Measurements from ENCODE around the gene C11orf97. TPM values are rescaled to one million over a fixed set of nuclear protein-coding genes. Genes with fewer than 3 reads are reported as not detected.

The C11orf97 gene, protein sequence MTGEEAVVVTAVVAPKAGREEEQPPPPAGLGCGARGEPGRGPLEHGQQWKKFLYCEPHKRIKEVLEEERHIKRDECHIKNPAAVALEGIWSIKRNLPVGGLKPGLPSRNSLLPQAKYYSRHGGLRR
- total RNA-seq = under 1 TPM in 1 of 9 donors, not detected in 8; 0.17 TPM
- polyA plus RNA-seq = not detected
- long read RNA-seq, donor 1 = 0 reads
- long read RNA-seq, donor 2 = 0 reads
- long read RNA-seq, donor 3 = 0 reads
- long read RNA-seq, donor 4 = 0 reads
- long read RNA-seq, donor 5 = 0 reads
- long read RNA-seq, donor 6 = 0 reads
- long read RNA-seq, donor 7 = 0 reads
- long read RNA-seq, donor 8 = 0 reads
- long read RNA-seq, donor 9 = 0 reads
- long read RNA-seq, donor 10 = 0 reads

- Histone ChIP-seq H3K27ac (no peak within 1 kb of the TSS), H3K27me3 (no peaks in the 10 kb centered on the region), H3K4me3 (peak within 1 kb of the TSS in 2 of 4 donors; percentile 36 to 64), H3K9me3 (replicated peaks in 1 of 3) (no peaks in the 10 kb centered on the region), H3K4me1 (replicated peaks in 1 of 2) (peaks cover 10 to 14% of the 10 kb centered on the region in 2 donors), H3K36me3 (replicated peaks in 1 of 2) (no peaks in the 10 kb centered on the region)
- intact Hi-C loops (cut with DNase I) = no loop called here
- TF ChIP-seq CTCF (IDR thresholded peaks at IDR 0.05) (no peak), POLR2A (IDR thresholded peaks at IDR 0.05) (no peak)
- 18 to 24% (median 20%) methylated on average over 38 to 53 of the region's 53 CpGs for whole genome bisulfite sequencing, 4 donors
- DNase-seq = peak; percentile 60 to 75 (median 62)
Observed at GRCh38 chr11:94511932-94512781, at the start of gene C11orf97. TSS of gene C11orf97 (plus strand) at chr11:94512461. CDS start at chr11:94512529, 68 bp downstream.

DNA sequence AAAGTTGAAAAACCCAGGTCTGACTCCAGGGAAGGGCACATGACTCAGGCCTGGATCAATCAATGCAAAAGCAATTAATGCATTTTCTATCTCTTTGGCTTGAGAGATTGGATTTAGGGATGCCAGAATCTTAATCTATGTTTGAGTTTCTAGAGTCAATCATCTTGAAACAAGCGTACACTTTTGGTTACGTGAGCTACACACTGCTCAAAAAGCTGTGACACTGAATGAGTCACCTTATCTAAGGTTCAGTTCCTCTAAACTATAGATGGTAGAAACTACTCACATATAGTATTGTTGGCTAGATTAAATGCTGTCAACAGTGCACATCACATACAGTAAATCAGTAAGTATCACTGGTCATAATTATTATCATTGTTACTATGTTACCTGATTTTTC, 42.8 kb upstream of the C11orf97 start:
- Histone ChIP-seq H3K9me3 (replicated peaks in 1 of 3) (no peaks in the 10 kb centered on the region), H3K4me3 (no peak overlapping the region), H3K36me3 (replicated peaks in 1 of 2) (peaks cover 0 to 4% of the 10 kb centered on the region in 2 donors), H3K27ac (no peak overlapping the region), H3K27me3 (no peaks in the 10 kb centered on the region), H3K4me1 (replicated peaks in 1 of 2) (no peaks in the 10 kb centered on the region)
- TF ChIP-seq CTCF (IDR thresholded peaks at IDR 0.05) = no peak
- no peak for TF ChIP-seq POLR2A (IDR thresholded peaks at IDR 0.05)
- WGBS, 4 donors = 83 to 100% (median 95%) methylated on average over 2 of the region's 2 CpGs
- intact Hi-C loops (cut with DNase I) = no loop called here
- DNase-seq = no peak

DNA sequence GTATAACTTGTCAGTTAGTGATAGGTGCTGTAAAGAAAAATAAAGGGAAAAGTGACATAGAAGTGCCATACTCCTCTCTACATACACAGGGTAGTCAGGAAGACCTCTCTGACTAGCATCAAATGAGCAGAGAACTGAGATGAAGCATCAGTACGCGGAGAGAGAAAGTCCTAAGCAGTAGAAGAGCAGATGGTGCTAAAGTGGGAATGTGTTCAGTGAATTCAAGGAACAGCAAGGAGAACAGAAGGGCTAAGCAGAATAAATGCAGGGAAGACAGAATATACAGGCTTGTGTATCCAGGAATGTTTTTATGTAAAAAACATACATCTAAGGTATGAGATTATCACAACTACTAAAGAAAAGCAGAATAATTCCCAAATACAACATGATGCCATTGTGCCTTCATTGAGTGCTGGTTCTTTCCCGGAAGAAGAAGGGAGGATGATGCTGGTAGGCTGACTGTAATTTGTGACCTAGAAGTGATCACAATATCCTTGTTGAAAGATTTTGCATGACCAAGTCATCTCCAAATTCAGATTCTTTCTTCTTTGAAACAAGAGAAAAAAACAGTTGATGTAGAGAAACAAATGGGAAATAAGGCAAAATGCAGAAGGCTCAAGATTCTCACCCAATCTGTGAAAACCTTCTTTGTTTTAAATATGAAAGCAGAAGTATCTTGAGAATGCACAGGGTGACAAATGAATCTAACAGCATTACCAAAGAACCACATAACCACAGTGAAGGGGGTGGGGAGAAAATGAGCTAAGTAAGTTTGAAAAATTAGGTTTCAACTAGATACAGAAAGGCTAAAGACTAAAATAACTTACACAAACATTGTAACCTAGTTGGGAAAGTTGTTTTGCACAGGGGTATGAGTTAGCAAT, 39.1 kb upstream of the C11orf97 start:
- no peaks in the 10 kb centered on the region for H3K9me3 ChIP-seq (replicated peaks in 1 of 3)
- TF ChIP-seq CTCF (IDR thresholded peaks at IDR 0.05) (no peak), POLR2A (IDR thresholded peaks at IDR 0.05) (no peak)
- H3K4me1 ChIP-seq (replicated peaks in 1 of 2) = no peaks in the 10 kb centered on the region
- H3K4me3 ChIP-seq = no peak overlapping the region
- no peak for DNase-seq
- 90 to 97% (median 95%) methylated on average over 3 of the region's 3 CpGs for WGBS, 4 donors
- peaks cover 0 to 4% of the 10 kb centered on the region in 2 donors for H3K36me3 ChIP-seq (replicated peaks in 1 of 2)
- no peaks in the 10 kb centered on the region for H3K27me3 ChIP-seq
- intact Hi-C loops (cut with DNase I) = no loop called here
- H3K27ac ChIP-seq = no peak overlapping the region
